ENCODE data around the gene PCTP.
A peak's percentile ranks its signal among the peaks of the same experiment; 100 is the strongest.

Gene PCTP

GRCh38 chr17:55750750-55751657 lies at the start of gene PCTP:
PCTP (plus strand) TSS chr17:55751051; CDS start chr17:55751104, 53 bp downstream.
- no peaks in the 10 kb centered on the region for H3K27me3 ChIP-seq (ENCODE audit: control insufficient read depth, insufficient read depth, low read length)
- no peaks in the 10 kb centered on the region for H3K36me3 ChIP-seq (ENCODE audit: control insufficient read depth, insufficient read depth, low read length)
- peaks cover 1% of the 10 kb centered on the region; the same call in 1 of the 2 replicates for H3K4me1 ChIP-seq (ENCODE audit: control insufficient read depth, insufficient read depth, low read length)
- peak within 1 kb of the TSS; percentile 60; the same call in 1 of the 2 replicates for H3K4me3 ChIP-seq (ENCODE audit: low read length)
- no peak within 1 kb of the TSS for H3K27ac ChIP-seq (ENCODE audit: low read length)
- H3K9me3 ChIP-seq (ENCODE audit: control insufficient read depth, insufficient read depth, low read length) = no peaks in the 10 kb centered on the region
- DNase-seq (ENCODE audit: low read depth, low spot score) = peak; percentile 70
- WGBS (ENCODE audit: insufficient coverage, insufficient read length) = no CpG with 5 or more reads among the region's 53 CpGs

GRCh38 chr17:55702150-55702549 lies 48.7 kb upstream of the PCTP start:
- no peaks in the 10 kb centered on the region for H3K36me3 ChIP-seq (ENCODE audit: control insufficient read depth, insufficient read depth, low read length)
- H3K27ac ChIP-seq (ENCODE audit: low read length) = no peak overlapping the region
- no peaks in the 10 kb centered on the region for H3K27me3 ChIP-seq (ENCODE audit: control insufficient read depth, insufficient read depth, low read length)
- no CpG with 5 or more reads among the region's 7 CpGs for whole genome bisulfite sequencing (ENCODE audit: insufficient coverage, insufficient read length)
- no peak overlapping the region for H3K4me3 ChIP-seq (ENCODE audit: low read length)
- no peak for DNase-seq (ENCODE audit: low read depth, low spot score)
- H3K4me1 ChIP-seq (ENCODE audit: control insufficient read depth, insufficient read depth, low read length) = no peaks in the 10 kb centered on the region
- no peaks in the 10 kb centered on the region for H3K9me3 ChIP-seq (ENCODE audit: control insufficient read depth, insufficient read depth, low read length)

DNA sequence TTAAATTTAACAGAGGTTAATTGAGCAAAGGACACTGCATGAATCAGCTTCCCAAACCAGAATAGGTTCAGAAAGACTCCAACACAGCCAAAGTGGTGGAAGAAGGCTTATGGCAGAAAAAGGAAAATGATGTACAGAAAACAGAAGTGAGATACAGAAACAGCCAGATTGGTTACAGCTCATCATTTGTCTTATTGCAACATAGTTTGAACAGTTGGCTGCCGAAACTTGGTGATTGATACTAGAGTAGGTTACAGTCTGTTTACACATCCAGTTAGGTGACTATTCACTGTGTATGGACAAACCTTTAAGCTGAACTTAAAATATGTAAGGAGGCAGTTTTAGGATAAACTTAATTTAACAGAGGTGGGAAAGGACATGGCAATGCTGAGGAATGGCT lies 46.5 kb upstream of the PCTP start:
- DNase-seq (ENCODE audit: low read depth, low spot score) = no peak
- H3K27me3 ChIP-seq (ENCODE audit: control insufficient read depth, insufficient read depth, low read length) = no peaks in the 10 kb centered on the region
- no peak overlapping the region for H3K4me3 ChIP-seq (ENCODE audit: low read length)
- no peaks in the 10 kb centered on the region for H3K36me3 ChIP-seq (ENCODE audit: control insufficient read depth, insufficient read depth, low read length)
- H3K4me1 ChIP-seq (ENCODE audit: control insufficient read depth, insufficient read depth, low read length) = 0 out of 2 replicates have a peak, but pooled peaks cover 2% of the 10 kb centered on the region
- no peaks in the 10 kb centered on the region for H3K9me3 ChIP-seq (ENCODE audit: control insufficient read depth, insufficient read depth, low read length)
- WGBS (ENCODE audit: insufficient coverage, insufficient read length) = no CpG with 5 or more reads among the region's 1 CpG
- H3K27ac ChIP-seq (ENCODE audit: low read length) = no peak overlapping the region

DNA sequence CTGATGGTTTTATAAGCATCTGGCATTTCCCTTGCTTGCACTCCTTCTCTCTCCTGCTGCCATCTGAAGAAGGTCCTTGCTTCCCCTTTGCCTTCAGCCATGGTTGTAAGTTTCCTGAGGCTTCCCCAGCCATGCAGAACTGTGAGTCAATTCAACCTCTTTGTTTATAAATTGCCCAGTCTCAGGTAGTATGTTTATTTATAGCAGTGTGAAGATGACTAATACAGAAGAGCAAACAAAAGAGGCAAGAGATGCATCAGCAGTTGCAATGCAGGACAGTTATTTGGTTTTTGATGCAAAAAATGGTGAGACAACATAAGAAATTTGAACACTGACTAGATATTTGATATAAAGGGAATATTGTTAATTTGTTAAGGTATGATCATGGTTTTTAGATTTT lies 45.0 kb upstream of the PCTP start:
- no peak overlapping the region for H3K27ac ChIP-seq (ENCODE audit: low read length)
- DNase-seq (ENCODE audit: low read depth, low spot score) = no peak
- H3K9me3 ChIP-seq (ENCODE audit: control insufficient read depth, insufficient read depth, low read length) = no peaks in the 10 kb centered on the region
- H3K36me3 ChIP-seq (ENCODE audit: control insufficient read depth, insufficient read depth, low read length) = no peaks in the 10 kb centered on the region
- H3K27me3 ChIP-seq (ENCODE audit: control insufficient read depth, insufficient read depth, low read length) = no peaks in the 10 kb centered on the region
- H3K4me3 ChIP-seq (ENCODE audit: low read length) = no peak overlapping the region
- H3K4me1 ChIP-seq (ENCODE audit: control insufficient read depth, insufficient read depth, low read length) = 0 out of 2 replicates have a peak, but pooled peaks cover 2% of the 10 kb centered on the region

GRCh38 chr17:55706808-55707773 lies 43.8 kb upstream of the PCTP start:
- H3K4me3 ChIP-seq (ENCODE audit: low read length) = no peak overlapping the region
- 0 out of 2 replicates have a peak, but pooled peaks cover 2% of the 10 kb centered on the region for H3K4me1 ChIP-seq (ENCODE audit: control insufficient read depth, insufficient read depth, low read length)
- WGBS (ENCODE audit: insufficient coverage, insufficient read length) = no CpG with 5 or more reads among the region's 11 CpGs
- no peak overlapping the region for H3K27ac ChIP-seq (ENCODE audit: low read length)
- DNase-seq (ENCODE audit: low read depth, low spot score) = no peak
- no peaks in the 10 kb centered on the region for H3K9me3 ChIP-seq (ENCODE audit: control insufficient read depth, insufficient read depth, low read length)
- H3K27me3 ChIP-seq (ENCODE audit: control insufficient read depth, insufficient read depth, low read length) = no peaks in the 10 kb centered on the region
- H3K36me3 ChIP-seq (ENCODE audit: control insufficient read depth, insufficient read depth, low read length) = no peaks in the 10 kb centered on the region

DNA sequence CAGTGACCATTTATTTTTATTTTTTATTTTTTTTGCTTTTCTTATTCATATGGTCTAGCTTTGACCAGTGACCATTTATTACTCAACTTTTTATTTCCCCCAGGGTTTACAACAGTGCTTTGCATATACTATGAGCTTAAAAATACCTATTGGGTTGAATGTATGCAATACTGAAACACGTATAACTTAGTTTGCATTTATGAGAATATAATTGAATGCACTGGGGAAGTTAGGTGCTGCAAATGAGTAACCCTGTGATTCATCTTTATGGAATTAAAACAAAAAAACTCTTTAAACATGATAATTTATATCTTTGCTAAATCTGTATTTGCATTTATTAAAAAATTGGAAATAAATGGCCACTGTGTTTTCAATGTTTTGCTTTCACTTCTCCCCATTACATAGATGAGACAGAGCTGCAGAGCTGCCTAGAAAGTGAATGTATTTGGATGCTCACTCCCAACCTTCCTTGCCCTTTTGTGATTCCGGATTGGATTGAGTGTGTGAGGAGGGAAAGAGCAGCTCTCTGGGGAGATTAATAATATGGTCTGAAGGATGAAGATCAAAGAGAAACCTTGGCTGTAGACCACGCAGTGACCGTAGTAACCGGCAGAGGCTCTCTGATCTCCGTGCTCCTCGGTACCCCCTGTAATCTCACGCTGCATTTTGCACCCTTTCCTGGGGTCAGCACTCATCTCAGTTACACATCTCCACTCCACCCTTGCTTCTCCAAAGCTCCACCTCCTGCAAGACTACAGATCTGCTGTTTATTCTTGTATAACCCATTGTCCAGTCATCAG lies 42.5 kb upstream of the PCTP start:
- H3K27ac ChIP-seq (ENCODE audit: low read length) = no peak overlapping the region
- DNase-seq (ENCODE audit: low read depth, low spot score) = no peak
- no CpG with 5 or more reads among the region's 8 CpGs for WGBS (ENCODE audit: insufficient coverage, insufficient read length)

GRCh38 chr17:55709440-55709839 lies 41.4 kb upstream of the PCTP start:
- Histone ChIP-seq H3K9me3 (ENCODE audit: control insufficient read depth, insufficient read depth, low read length) (no peaks in the 10 kb centered on the region), H3K27ac (ENCODE audit: low read length) (no peak overlapping the region), H3K36me3 (ENCODE audit: control insufficient read depth, insufficient read depth, low read length) (no peaks in the 10 kb centered on the region), H3K27me3 (ENCODE audit: control insufficient read depth, insufficient read depth, low read length) (no peaks in the 10 kb centered on the region), H3K4me1 (ENCODE audit: control insufficient read depth, insufficient read depth, low read length) (0 out of 2 replicates have a peak, but pooled peaks cover 2% of the 10 kb centered on the region), H3K4me3 (ENCODE audit: low read length) (no peak overlapping the region)
- no CpG with 5 or more reads among the region's 7 CpGs for WGBS (ENCODE audit: insufficient coverage, insufficient read length)
- DNase-seq (ENCODE audit: low read depth, low spot score) = no peak

More for the DNA sequence above, 42.5 kb upstream of the PCTP start:
- Histone ChIP-seq H3K4me3 (ENCODE audit: low read length) (no peak overlapping the region), H3K27me3 (ENCODE audit: control insufficient read depth, insufficient read depth, low read length) (no peaks in the 10 kb centered on the region), H3K36me3 (ENCODE audit: control insufficient read depth, insufficient read depth, low read length) (no peaks in the 10 kb centered on the region), H3K4me1 (ENCODE audit: control insufficient read depth, insufficient read depth, low read length) (0 out of 2 replicates have a peak, but pooled peaks cover 2% of the 10 kb centered on the region), H3K9me3 (ENCODE audit: control insufficient read depth, insufficient read depth, low read length) (no peaks in the 10 kb centered on the region)

- Histone ChIP-seq H3K36me3 (ENCODE audit: control insufficient read depth, insufficient read depth, low read length) (no peaks in the 10 kb centered on the region), H3K27ac (ENCODE audit: low read length) (no peak overlapping the region), H3K4me3 (ENCODE audit: low read length) (no peak overlapping the region), H3K27me3 (ENCODE audit: control insufficient read depth, insufficient read depth, low read length) (no peaks in the 10 kb centered on the region), H3K4me1 (ENCODE audit: control insufficient read depth, insufficient read depth, low read length) (0 out of 2 replicates have a peak, but pooled peaks cover 2% of the 10 kb centered on the region), H3K9me3 (ENCODE audit: control insufficient read depth, insufficient read depth, low read length) (no peaks in the 10 kb centered on the region)
- no peak for DNase-seq (ENCODE audit: low read depth, low spot score)
- no CpG with 5 or more reads among the region's 4 CpGs for WGBS (ENCODE audit: insufficient coverage, insufficient read length)
Observed at GRCh38 chr17:55709984-55710383, 40.9 kb upstream of the PCTP start.

- WGBS (ENCODE audit: insufficient coverage, insufficient read length) = no CpG with 5 or more reads among the region's 3 CpGs
- H3K27ac ChIP-seq (ENCODE audit: low read length) = no peak overlapping the region
- no peaks in the 10 kb centered on the region for H3K27me3 ChIP-seq (ENCODE audit: control insufficient read depth, insufficient read depth, low read length)
- DNase-seq (ENCODE audit: low read depth, low spot score) = no peak
- no peak overlapping the region for H3K4me3 ChIP-seq (ENCODE audit: low read length)
- no peaks in the 10 kb centered on the region for H3K9me3 ChIP-seq (ENCODE audit: control insufficient read depth, insufficient read depth, low read length)
- no peaks in the 10 kb centered on the region for H3K36me3 ChIP-seq (ENCODE audit: control insufficient read depth, insufficient read depth, low read length)
- 0 out of 2 replicates have a peak, but pooled peaks cover 2% of the 10 kb centered on the region for H3K4me1 ChIP-seq (ENCODE audit: control insufficient read depth, insufficient read depth, low read length)
Observed at GRCh38 chr17:55710410-55710809, 40.4 kb upstream of the PCTP start.

All from iPS DF 6.9 (cell line).